Melanocyte of skin (primary cell): ENCODE measurements around the gene TCL1B. TPM values are rescaled to one million over a fixed set of nuclear protein-coding genes. Genes with fewer than 3 reads are reported as not detected.

Experiments
- small RNA-seq, 2 donors: library from RNA; depleted of rRNA; stranded (forward); fragments of <200 nt; gene quantifications; one replicate each; pipeline ENCODE3, GENCODE V24; 2012
- total RNA-seq, 2 donors: library from RNA; depleted of rRNA; stranded (reverse); fragments of >200 nt; gene quantifications; 2 replicates each; pipeline ENCODE4 v1.2.3, GENCODE V29; 2012

Gene TCL1B
- total RNA-seq = not detected

GRCh38 chr14:95685978-95686922 lies at the start of gene TCL1B:
TSS of gene TCL1B (plus strand) at chr14:95686426. CDS start at chr14:95686468, 42 bp downstream.

GRCh38 chr14:95713596-95714371 lies 27.6 kb downstream of the TCL1B start, which contains the start of gene TCL1A:
TSS of gene TCL1A (minus strand) at chr14:95714125. CDS start at chr14:95714066, 59 bp downstream.

Small RNAs within 50 kb of the gene (small RNA-seq; reads per million reads assigned to genes)
- gene RF02193 = 0 reads per million in 2 donors

Other genes starting within 250 kb of the TCL1B start
- gene SYNE3, start 169.8 kb upstream of the TCL1B start, total RNA-seq = 1 to 10 TPM; 8.3 to 8.9 TPM
- gene GLRX5, start 151.4 kb upstream of the TCL1B start, total RNA-seq = 10 to 100 TPM; 27.2 to 48.6 TPM
- gene TCL1A, start 27.7 kb downstream of the TCL1B start, total RNA-seq = not detected
- not detected for gene TUNAR, start 190.4 kb downstream of the TCL1B start, total RNA-seq